H9 (cell line): ENCODE data around the gene SRBD1. TPM values are rescaled to one million over a fixed set of nuclear protein-coding genes. Genes with fewer than 3 reads are reported as not detected.

Source experiments
- DNase-seq: peaks from one replicate; pipeline ENCODE4 v3.0.0-alpha.2; 2017
- H2AFZ ChIP-seq: one replicate; pipeline ENCODE4 v1.6.1; 2013; ENCODE audit warnings: mild to moderate bottlenecking, low read length, control low read depth, moderate library complexity
- H2AK5ac ChIP-seq: 2 replicates; pipeline ENCODE4 v1.6.1; 2013; ENCODE audit warnings: low read length, control low read depth, mixed read lengths; ENCODE audit not compliant: insufficient read length
- H2BK120ac ChIP-seq: one replicate; pipeline ENCODE4 v1.6.1; 2013; ENCODE audit warnings: low read depth, mild to moderate bottlenecking, low read length, control low read depth, inconsistent platforms; ENCODE audit not compliant: poor library complexity, severe bottlenecking
- H2BK12ac ChIP-seq: 2 replicates; pipeline ENCODE4 v1.6.1; 2013; ENCODE audit warnings: low read length, control low read depth, mixed read lengths, low read depth; ENCODE audit not compliant: insufficient read length
- H2BK15ac ChIP-seq: 2 replicates; pipeline ENCODE4 v1.6.1; 2013; ENCODE audit warnings: low read depth, low read length, control low read depth
- H2BK20ac ChIP-seq: one replicate; pipeline ENCODE4 v1.6.1; 2013; ENCODE audit warnings: low read depth, mild to moderate bottlenecking, low read length, control low read depth, inconsistent platforms; ENCODE audit not compliant: poor library complexity, severe bottlenecking
- H2BK5ac ChIP-seq: 2 replicates; pipeline ENCODE4 v1.6.1; 2013; ENCODE audit warnings: low read length, control low read depth, mixed read lengths; ENCODE audit not compliant: insufficient read length
- H3K14ac ChIP-seq: 2 replicates; pipeline ENCODE4 v1.6.1; 2013; ENCODE audit warnings: low read length, control low read depth; ENCODE audit not compliant: insufficient read depth
- H3K18ac ChIP-seq: 2 replicates; pipeline ENCODE4 v1.6.1; 2013; ENCODE audit warnings: low read depth, mild to moderate bottlenecking, mixed read lengths, low read length, control low read depth; ENCODE audit not compliant: insufficient read length
- H3K23ac ChIP-seq: 2 replicates; pipeline ENCODE4 v1.6.1; 2013; ENCODE audit warnings: low read length, control low read depth, mixed read lengths, low read depth; ENCODE audit not compliant: insufficient read length
- H3K23me2 ChIP-seq: 2 replicates; pipeline ENCODE4 v1.6.1; 2013; ENCODE audit warnings: low read depth, mild to moderate bottlenecking, mixed read lengths, low read length, control low read depth; ENCODE audit not compliant: insufficient read length, poor library complexity, severe bottlenecking
- H3K27ac ChIP-seq: 2 replicates; pipeline ENCODE4 v1.5.1; 2013; ENCODE audit warnings: low read length, control low read depth, mixed read lengths, low read depth; ENCODE audit not compliant: insufficient read length
- H3K27me3 ChIP-seq: 2 replicates; pipeline ENCODE4 v1.6.1; 2013; ENCODE audit warnings: low read length, control low read depth, inconsistent platforms; ENCODE audit not compliant: insufficient read depth
- H3K4ac ChIP-seq: 2 replicates; pipeline ENCODE4 v1.6.1; 2013; ENCODE audit warnings: low read depth, mild to moderate bottlenecking, control low read depth, inconsistent platforms, low read length, moderate library complexity
- H3K4me1 ChIP-seq: 2 replicates; pipeline ENCODE4 v1.6.1; 2013; ENCODE audit warnings: low read length, control low read depth, inconsistent platforms; ENCODE audit not compliant: insufficient read depth
- H3K4me2 ChIP-seq: 2 replicates; pipeline ENCODE4 v1.6.1; 2013; ENCODE audit warnings: low read length, control low read depth, mixed read lengths; ENCODE audit not compliant: insufficient read length, insufficient read depth
- H3K56ac ChIP-seq: 2 replicates; pipeline ENCODE4 v1.6.1; 2013; ENCODE audit warnings: low read depth, mild to moderate bottlenecking, mixed read lengths, low read length, control low read depth; ENCODE audit not compliant: insufficient read length
- H3K79me1 ChIP-seq: 2 replicates; pipeline ENCODE4 v1.6.1; 2013; ENCODE audit warnings: low read depth, mild to moderate bottlenecking, moderate library complexity, low read length, control low read depth, inconsistent platforms; ENCODE audit not compliant: insufficient read depth, poor library complexity, severe bottlenecking
- H3K79me2 ChIP-seq: 2 replicates; pipeline ENCODE4 v1.6.1; 2013; ENCODE audit warnings: low read length, control low read depth, inconsistent platforms; ENCODE audit not compliant: insufficient read depth
- H3K9ac ChIP-seq: 2 replicates; pipeline ENCODE4 v1.6.1; 2013; ENCODE audit warnings: low read length, control low read depth, mixed read lengths; ENCODE audit not compliant: insufficient read length; ENCODE audit errors: extremely low read depth
- H3K9me3 ChIP-seq: one replicate; pipeline ENCODE4 v1.6.1; 2013; ENCODE audit warnings: low read depth, low read length, inconsistent platforms; ENCODE audit not compliant: control insufficient read depth
- H3T11ph ChIP-seq: one replicate; pipeline ENCODE4 v1.6.1; 2013; ENCODE audit warnings: mild to moderate bottlenecking, low read length, control low read depth, inconsistent platforms
- H4K20me1 ChIP-seq: one replicate; pipeline ENCODE4 v1.6.1; 2013; ENCODE audit not compliant: control insufficient read depth, insufficient read length, insufficient read depth
- H4K5ac ChIP-seq: 2 replicates; pipeline ENCODE4 v1.6.1; 2013; ENCODE audit warnings: low read depth, mild to moderate bottlenecking, mixed read lengths, low read length, control low read depth; ENCODE audit not compliant: insufficient read length
- H4K8ac ChIP-seq: replicated peaks from 2 replicates; pipeline ENCODE4 v1.6.1; 2013; ENCODE audit warnings: low read length, control low read depth, mixed read lengths, low read depth; ENCODE audit not compliant: insufficient read length
- H4K91ac ChIP-seq: 2 replicates; pipeline ENCODE4 v1.6.1; 2013; ENCODE audit warnings: low read depth, mild to moderate bottlenecking, moderate library complexity, mixed read lengths, low read length, control low read depth; ENCODE audit not compliant: insufficient read length
- H3K27ac Mint-ChIP-seq, 3 experiments: 2 replicates in 2 of 3; 3 replicates in 1 of 3; pipeline ENCODE4 v1.8.0; 2020 to 2021; ENCODE audit warnings: mixed read lengths in 3 of 3, mild to moderate bottlenecking in 1 of 3, moderate library complexity in 1 of 3
- H3K27me3 Mint-ChIP-seq: 2 replicates; pipeline ENCODE4 v1.8.0; 2021; ENCODE audit warnings: low read depth, mild to moderate bottlenecking, moderate library complexity, mixed read lengths
- H3K36me3 Mint-ChIP-seq, 3 experiments: 2 replicates in 2 of 3; 3 replicates in 1 of 3; pipeline ENCODE4 v1.8.0; 2020 to 2021; ENCODE audit warnings: low read depth in 3 of 3, mixed read lengths in 3 of 3; ENCODE audit not compliant: insufficient read depth in 1 of 3
- H3K4me1 Mint-ChIP-seq, 2 experiments: 2 replicates each; pipeline ENCODE4 v1.8.0; 2020; ENCODE audit warnings: mixed read lengths in 2 of 2
- H3K4me3 Mint-ChIP-seq, 2 experiments: 2 replicates in 1 of 2; 3 replicates in 1 of 2; pipeline ENCODE4 v1.8.0; 2020 to 2021; ENCODE audit warnings: mild to moderate bottlenecking in 2 of 2, mixed read lengths in 2 of 2, moderate library complexity in 1 of 2
- H3K9me3 Mint-ChIP-seq, 2 experiments: 2 replicates in 1 of 2; 3 replicates in 1 of 2; pipeline ENCODE4 v1.8.0; 2020; ENCODE audit warnings: mild to moderate bottlenecking in 2 of 2, mixed read lengths in 2 of 2, moderate library complexity in 1 of 2
- CTCF ChIP-seq: fragments of 200-600 bp; sonication (generic); conservative IDR thresholded peaks from 3 replicates; pipeline ENCODE4 v1.8.0; 2021; ENCODE audit warnings: antibody characterized with exemption, mild to moderate bottlenecking
- WGBS: extraction: QIAGEN DNeasy Blood & Tissue Kit; methylation state at CpG from one replicate; pipeline ENCODE4 v1.1.7; 2013; ENCODE audit warnings: missing lambda C conversion rate, low lambda C conversion rate, mixed read lengths; ENCODE audit not compliant: insufficient read length; ENCODE audit errors: extremely low coverage; 5-methylcytosine and 5-hydroxymethylcytosine counted together
- total RNA-seq: library from RNA; stranded (reverse); gene quantifications from 2 replicates; pipeline ENCODE4 v1.2.1, GENCODE V29; 2021

The SRBD1 gene
- total RNA-seq, 1 experiment from 2014 or later, result 18.3 TPM

- H3K4ac ChIP-seq, result no peak overlapping the region
- peak overlapping the region; percentile 86 for H3K27ac ChIP-seq
- WGBS, result no CpG with 5 or more reads among the region's 2 CpGs
- no peak overlapping the region for H2BK120ac ChIP-seq
- H3K27me3 Mint-ChIP-seq, result no peaks in the 10 kb centered on the region
- H3K4me1 ChIP-seq, result no peaks in the 10 kb centered on the region; the same call in 1 of the 2 replicates
- no peak overlapping the region for H3K14ac ChIP-seq
- no peaks in the 10 kb centered on the region for H3K79me2 ChIP-seq
- no peaks in the 10 kb centered on the region for H3K79me1 ChIP-seq
- H3K4me2 ChIP-seq, result peak overlapping the region; percentile 43
- H3K9me3 ChIP-seq, result no peaks in the 10 kb centered on the region
- H2BK5ac ChIP-seq, result peak overlapping the region; percentile 12
- H4K5ac ChIP-seq, result no peak overlapping the region
- no peak overlapping the region for H2AK5ac ChIP-seq
- H4K8ac ChIP-seq, result no peak overlapping the region
- no peak overlapping the region for H2BK12ac ChIP-seq
- no peak overlapping the region for H3K18ac ChIP-seq
- no peak for TF ChIP-seq CTCF
- no peak overlapping the region for H4K91ac ChIP-seq
- H3K23me2 ChIP-seq, result no peaks in the 10 kb centered on the region
- H3K9ac ChIP-seq, result no peak overlapping the region
- H3K56ac ChIP-seq, result no peak overlapping the region
- no peak overlapping the region for H2BK20ac ChIP-seq
- no peak overlapping the region for H3T11ph ChIP-seq
- H4K20me1 ChIP-seq, result no peaks in the 10 kb centered on the region
- H3K27me3 ChIP-seq, result no peaks in the 10 kb centered on the region
- no peak overlapping the region; a peak in 1 of 5 replicates for H3K4me3 Mint-ChIP-seq
- no peak overlapping the region for H2BK15ac ChIP-seq
- no peaks in the 10 kb centered on the region for H3K9me3 Mint-ChIP-seq
- peaks cover 22 to 26% of the 10 kb centered on the region in 2 experiments for H3K4me1 Mint-ChIP-seq
- peak overlapping the region; percentile 50 to 97 (median 81); a peak in 6 of 7 replicates for H3K27ac Mint-ChIP-seq
- H3K23ac ChIP-seq, result no peak overlapping the region
- peaks cover 7 to 26% (median 18%) of the 10 kb centered on the region in 3 experiments; a peak in 5 of 7 replicates for H3K36me3 Mint-ChIP-seq
- no peak for DNase-seq
- no peak overlapping the region for H2AFZ ChIP-seq
Observed at GRCh38 chr2:45412754-45413379, 198.2 kb downstream of the SRBD1 start.
